Endodermal cell (in vitro differentiated cells): Measurements from ENCODE around the gene NDEL1. TPM values are rescaled to one million over a fixed set of nuclear protein-coding genes. Genes with fewer than 3 reads are reported as not detected.

ENCODE experiments used
- DNase-seq: peaks from one replicate; pipeline ENCODE4 v3.0.0-alpha.2; 2017
- H3K27ac ChIP-seq: 2 replicates; pipeline ENCODE4 v1.5.1; 2013; ENCODE audit warnings: mild to moderate bottlenecking, low read depth, low read length, moderate library complexity
- H3K27me3 ChIP-seq: 2 replicates; pipeline ENCODE4 v1.6.1; 2013; ENCODE audit warnings: mild to moderate bottlenecking, low read length, moderate library complexity; ENCODE audit not compliant: insufficient read depth, control insufficient read depth, poor library complexity, severe bottlenecking
- H3K36me3 ChIP-seq: 2 replicates; pipeline ENCODE4 v1.7.0; 2013; ENCODE audit warnings: mild to moderate bottlenecking, low read length, moderate library complexity; ENCODE audit not compliant: control insufficient read depth, insufficient read depth
- H3K4me1 ChIP-seq: one replicate; pipeline ENCODE4 v1.7.0; 2013; ENCODE audit warnings: low read length; ENCODE audit not compliant: control insufficient read depth, insufficient read depth
- H3K4me3 ChIP-seq: 2 replicates; pipeline ENCODE4 v1.5.1; 2013; ENCODE audit warnings: mild to moderate bottlenecking, low read length, moderate library complexity
- H3K9ac ChIP-seq: 2 replicates; pipeline ENCODE4 v1.6.1; 2013; ENCODE audit warnings: mild to moderate bottlenecking, low read length, moderate library complexity; ENCODE audit not compliant: poor library complexity, severe bottlenecking; ENCODE audit errors: extremely low read depth
- H3K9me3 ChIP-seq: 2 replicates; pipeline ENCODE4 v1.6.1; 2013; ENCODE audit warnings: mild to moderate bottlenecking, low read length, moderate library complexity; ENCODE audit not compliant: control insufficient read depth
- H3K27ac Mint-ChIP-seq: 2 replicates; pipeline ENCODE4 v1.8.0; 2020; ENCODE audit warnings: mixed read lengths
- H3K27me3 Mint-ChIP-seq: 2 replicates; pipeline ENCODE4 v1.8.0; 2021; ENCODE audit warnings: mild to moderate bottlenecking, mixed read lengths; ENCODE audit not compliant: insufficient read depth
- H3K36me3 Mint-ChIP-seq: 2 replicates; pipeline ENCODE4 v1.8.0; 2020; ENCODE audit warnings: low read depth, mixed read lengths
- H3K4me1 Mint-ChIP-seq: 2 replicates; pipeline ENCODE4 v1.8.0; 2020; ENCODE audit warnings: mixed read lengths
- H3K4me3 Mint-ChIP-seq: 2 replicates; pipeline ENCODE4 v1.8.0; 2020; ENCODE audit warnings: mild to moderate bottlenecking, moderate library complexity, mixed read lengths
- H3K9me3 Mint-ChIP-seq: 2 replicates; pipeline ENCODE4 v1.8.0; 2020; ENCODE audit warnings: mild to moderate bottlenecking, mixed read lengths
- WGBS, 2 experiments: methylation state at CpG; one replicate each; pipeline versions ENCODE4 v1.1.5 to v1.1.7; 2013; ENCODE audit warnings: missing lambda C conversion rate in 2 of 2, mixed read lengths in 1 of 2; ENCODE audit not compliant: insufficient coverage in 1 of 2, insufficient read length in 1 of 2; 5-methylcytosine and 5-hydroxymethylcytosine counted together
- total RNA-seq, 2 donors: library from RNA; stranded (reverse); fragmentation: NEBNext Ultra II Directional in 1 of 2; extraction: Animal tissue kit (Norgen Biotek cat#: 25700) in 1 of 2; gene quantifications; 2 replicates in 1 of 2; 3 replicates in 1 of 2; pipeline ENCODE4 v1.2.1, GENCODE V29; 2021
- TF ChIP-seq, protein P1 (sequence below): fragments of 200-600 bp; sonication (generic); conservative IDR thresholded peaks from 2 replicates; pipeline ENCODE4 v1.5.0; 2021; ENCODE audit warnings: antibody characterized with exemption, mild to moderate bottlenecking

NDEL1 gene
- total RNA-seq, 2 donors from 2014 or later = 60.4 to 61.2 TPM

DNA sequence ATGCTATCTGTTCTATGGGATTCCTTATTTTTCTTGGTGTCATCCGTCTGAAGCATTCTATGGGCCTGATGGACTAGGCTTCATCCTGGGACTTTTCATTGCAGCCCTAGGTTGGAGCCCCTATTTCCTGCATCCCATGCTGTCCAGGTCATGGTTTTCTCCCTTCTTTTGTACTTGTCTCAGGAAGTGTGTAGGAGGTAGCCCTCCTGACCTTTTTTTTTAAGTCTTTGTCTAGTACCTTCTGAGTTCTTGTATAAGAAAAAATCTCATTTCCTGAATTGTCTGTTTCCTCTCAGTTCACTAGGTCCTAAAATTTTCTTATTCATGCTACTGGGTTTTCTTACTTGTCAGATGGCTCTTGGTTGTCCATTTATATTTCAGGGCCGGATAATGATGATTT lies 6.0 kb downstream of the NDEL1 start:
- peaks cover 9% of the 10 kb centered on the region for H3K4me1 Mint-ChIP-seq
- peaks cover 70% of the 10 kb centered on the region for H3K36me3 ChIP-seq
- no peak overlapping the region for H3K9ac ChIP-seq
- no peaks in the 10 kb centered on the region for H3K9me3 ChIP-seq
- H3K4me3 ChIP-seq = no peak overlapping the region
- TF ChIP-seq, protein P1, sequence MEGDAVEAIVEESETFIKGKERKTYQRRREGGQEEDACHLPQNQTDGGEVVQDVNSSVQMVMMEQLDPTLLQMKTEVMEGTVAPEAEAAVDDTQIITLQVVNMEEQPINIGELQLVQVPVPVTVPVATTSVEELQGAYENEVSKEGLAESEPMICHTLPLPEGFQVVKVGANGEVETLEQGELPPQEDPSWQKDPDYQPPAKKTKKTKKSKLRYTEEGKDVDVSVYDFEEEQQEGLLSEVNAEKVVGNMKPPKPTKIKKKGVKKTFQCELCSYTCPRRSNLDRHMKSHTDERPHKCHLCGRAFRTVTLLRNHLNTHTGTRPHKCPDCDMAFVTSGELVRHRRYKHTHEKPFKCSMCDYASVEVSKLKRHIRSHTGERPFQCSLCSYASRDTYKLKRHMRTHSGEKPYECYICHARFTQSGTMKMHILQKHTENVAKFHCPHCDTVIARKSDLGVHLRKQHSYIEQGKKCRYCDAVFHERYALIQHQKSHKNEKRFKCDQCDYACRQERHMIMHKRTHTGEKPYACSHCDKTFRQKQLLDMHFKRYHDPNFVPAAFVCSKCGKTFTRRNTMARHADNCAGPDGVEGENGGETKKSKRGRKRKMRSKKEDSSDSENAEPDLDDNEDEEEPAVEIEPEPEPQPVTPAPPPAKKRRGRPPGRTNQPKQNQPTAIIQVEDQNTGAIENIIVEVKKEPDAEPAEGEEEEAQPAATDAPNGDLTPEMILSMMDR = no peak
- H3K4me3 Mint-ChIP-seq = no peak overlapping the region
- WGBS, 2 experiments = 97 to 100% methylated on average over 1 to 2 of the region's 2 CpGs
- no peaks in the 10 kb centered on the region for H3K27me3 ChIP-seq
- H3K9me3 Mint-ChIP-seq = no peaks in the 10 kb centered on the region
- no peaks in the 10 kb centered on the region for H3K27me3 Mint-ChIP-seq
- no peaks in the 10 kb centered on the region for H3K4me1 ChIP-seq
- peaks cover 32% of the 10 kb centered on the region for H3K36me3 Mint-ChIP-seq
- no peak overlapping the region for H3K27ac ChIP-seq
- DNase-seq = no peak
- no peak overlapping the region for H3K27ac Mint-ChIP-seq

DNA sequence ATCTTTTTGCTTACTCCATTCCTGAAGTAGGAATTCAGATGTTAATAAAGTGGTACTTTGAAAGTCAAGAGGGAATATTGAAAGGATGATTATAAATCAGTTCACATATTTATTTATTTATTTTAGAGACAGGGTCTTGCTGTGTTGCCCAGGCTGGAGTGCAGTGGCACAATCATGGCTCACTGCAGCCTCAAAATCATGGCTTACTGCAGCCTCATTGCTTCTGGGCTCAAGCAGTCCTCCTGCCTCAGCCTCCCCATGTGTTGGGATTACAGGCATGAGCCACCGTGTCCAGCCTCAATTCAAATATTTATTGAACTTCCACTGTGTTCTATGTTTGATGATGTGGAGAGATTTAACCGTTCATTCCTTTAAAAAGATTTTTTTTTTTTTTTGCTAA lies 6.6 kb downstream of the NDEL1 start:
- no peak for DNase-seq
- H3K4me1 Mint-ChIP-seq = peaks cover 5% of the 10 kb centered on the region
- WGBS, 2 experiments = 92% methylated on average over 2 of the region's 2 CpGs; no CpG with 5 or more reads in 1 of the 2 experiments

DNA sequence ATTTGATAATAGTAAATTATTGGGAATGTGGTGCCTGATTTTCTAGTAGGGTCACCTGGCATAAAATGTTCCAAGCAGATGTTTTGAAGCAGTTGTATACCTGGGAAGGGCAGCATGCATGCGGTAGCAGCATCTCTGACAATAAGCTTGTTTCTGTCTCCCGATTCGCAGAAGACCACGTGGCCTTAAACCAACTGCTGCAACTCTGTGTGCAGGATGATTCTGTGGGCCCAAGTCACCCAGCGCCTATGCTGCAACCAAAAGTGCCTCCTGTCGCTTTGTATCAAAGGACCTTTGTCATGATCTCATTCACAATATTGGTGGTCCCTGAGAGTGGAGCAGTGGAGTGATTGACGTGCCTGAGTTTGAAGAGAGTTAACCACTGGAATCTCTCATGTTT lies 8.1 kb downstream of the NDEL1 start:
- no peak overlapping the region for H3K4me3 Mint-ChIP-seq
- 84 to 94% methylated on average over 7 of the region's 7 CpGs for WGBS, 2 experiments
- TF ChIP-seq, protein P1 = no peak
- no peaks in the 10 kb centered on the region for H3K4me1 ChIP-seq
- H3K4me1 Mint-ChIP-seq = peaks cover 3% of the 10 kb centered on the region
- H3K4me3 ChIP-seq = no peak overlapping the region
- no peaks in the 10 kb centered on the region for H3K27me3 ChIP-seq
- H3K36me3 ChIP-seq = peaks cover 83% of the 10 kb centered on the region
- H3K27ac Mint-ChIP-seq = peak overlapping the region; percentile 67
- no peak overlapping the region for H3K27ac ChIP-seq
- no peak overlapping the region for H3K9ac ChIP-seq
- H3K27me3 Mint-ChIP-seq = no peaks in the 10 kb centered on the region
- no peaks in the 10 kb centered on the region for H3K9me3 ChIP-seq
- no peaks in the 10 kb centered on the region for H3K9me3 Mint-ChIP-seq
- DNase-seq = no peak
- H3K36me3 Mint-ChIP-seq = peaks cover 48% of the 10 kb centered on the region

More for the DNA sequence above, 6.6 kb downstream of the NDEL1 start:
- H3K9me3 Mint-ChIP-seq = no peaks in the 10 kb centered on the region
- no peaks in the 10 kb centered on the region for H3K9me3 ChIP-seq
- no peak overlapping the region for H3K27ac ChIP-seq
- H3K4me3 ChIP-seq = no peak overlapping the region
- no peaks in the 10 kb centered on the region for H3K27me3 ChIP-seq
- no peaks in the 10 kb centered on the region for H3K4me1 ChIP-seq
- no peak overlapping the region for H3K27ac Mint-ChIP-seq
- H3K36me3 ChIP-seq = peaks cover 77% of the 10 kb centered on the region
- H3K9ac ChIP-seq = no peak overlapping the region
- TF ChIP-seq, protein P1 = no peak
- H3K36me3 Mint-ChIP-seq = peaks cover 37% of the 10 kb centered on the region
- H3K4me3 Mint-ChIP-seq = no peak overlapping the region
- no peaks in the 10 kb centered on the region for H3K27me3 Mint-ChIP-seq
